Retina (tissue), 1 donor: Measurements from ENCODE around the gene WDR82.
"Not testable (repeated sequence)": the region's sequence is repeated elsewhere in the genome, so short reads cannot be mapped to it uniquely, and the experiment has no call there.

Experiments used
- DNase-seq: peaks from one replicate; pipeline ENCODE4 v3.0.0-alpha.2; 2016

Gene WDR82

GRCh38 chr3:52288674-52289073, 10.2 kb upstream of the WDR82 start:
- no peak for DNase-seq

GRCh38 chr3:52286777-52287110, 8.3 kb upstream of the WDR82 start:
- no peak for DNase-seq

GRCh38 chr3:52284051-52284450, 5.6 kb upstream of the WDR82 start:
- DNase-seq = not testable (repeated sequence)

GRCh38 chr3:52283306-52283705, 4.9 kb upstream of the WDR82 start:
- DNase-seq = no peak

- no peak for DNase-seq
Measured at GRCh38 chr3:52281981-52282801, 3.7 kb upstream of the WDR82 start.

- no peak for DNase-seq
Measured at GRCh38 chr3:52280050-52280461, 1.6 kb upstream of the WDR82 start.

GRCh38 chr3:52279596-52279995, 1.1 kb upstream of the WDR82 start:
- no peak for DNase-seq

- DNase-seq = peak; percentile 94
Measured at GRCh38 chr3:52277972-52278509, 408 bp downstream of the WDR82 start.

- DNase-seq = peak; percentile 77
Measured at GRCh38 chr3:52277071-52277964, 1.1 kb downstream of the WDR82 start.

GRCh38 chr3:52274781-52275180, 3.7 kb downstream of the WDR82 start:
- not testable (repeated sequence) for DNase-seq

- DNase-seq = no peak
Measured at GRCh38 chr3:52272831-52273230, 5.6 kb downstream of the WDR82 start.

- DNase-seq = not testable (repeated sequence)
Measured at GRCh38 chr3:52272172-52272571, 6.3 kb downstream of the WDR82 start.

- no peak for DNase-seq
Measured at GRCh38 chr3:52270252-52270754, 8.1 kb downstream of the WDR82 start.

GRCh38 chr3:52269776-52270175, 8.7 kb downstream of the WDR82 start:
- no peak for DNase-seq

- DNase-seq = no peak
Measured at GRCh38 chr3:52268036-52268435, 10.4 kb downstream of the WDR82 start.

- DNase-seq = no peak
Measured at GRCh38 chr3:52265387-52265786, 13.1 kb downstream of the WDR82 start.

GRCh38 chr3:52262447-52262846, 16.0 kb downstream of the WDR82 start:
- DNase-seq = no peak

- no peak for DNase-seq
Measured at GRCh38 chr3:52259448-52259847, 19.0 kb downstream of the WDR82 start.

- DNase-seq = no peak
Measured at GRCh38 chr3:52259035-52259434, 19.4 kb downstream of the WDR82 start.

- no peak for DNase-seq
Measured at GRCh38 chr3:52257911-52258310, 20.5 kb downstream of the WDR82 start.

- DNase-seq = no peak
Measured at GRCh38 chr3:52256622-52257021, 21.8 kb downstream of the WDR82 start.

GRCh38 chr3:52256159-52256558, 22.3 kb downstream of the WDR82 start:
- no peak for DNase-seq

- no peak for DNase-seq
Measured at GRCh38 chr3:52254608-52255007, 23.8 kb downstream of the WDR82 start.
